ENCODE results near the gene OSTN. TPM values are rescaled to one million over a fixed set of nuclear protein-coding genes. Genes with fewer than 3 reads are reported as not detected.

OSTN gene
- polyA plus RNA-seq, 3 donors = not detected

DNA sequence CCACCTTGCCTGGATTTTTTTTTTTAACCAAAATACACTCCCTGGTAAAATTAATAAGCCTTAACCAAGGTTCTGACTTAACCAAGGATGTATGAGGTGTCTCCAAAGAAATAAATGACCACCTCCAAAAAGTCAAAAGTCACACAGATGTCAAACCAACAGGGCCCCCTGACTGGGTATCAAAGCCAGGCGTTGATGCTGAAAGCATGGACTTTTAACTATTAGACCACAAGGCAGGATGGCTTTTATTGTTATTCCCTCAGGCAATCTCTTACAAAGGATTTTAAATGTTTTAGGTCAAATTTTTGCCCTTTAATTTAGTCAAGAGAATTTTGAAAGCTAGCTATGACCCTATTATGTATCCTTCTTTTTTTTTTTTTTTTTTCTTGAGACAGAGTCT, 60.4 kb downstream of the OSTN start:
- peak overlapping the region in 1 of 3 experiments; percentile 61 for H3K4me3 ChIP-seq (replicated peaks in 1 of 3; ENCODE audit: low read depth in 2 of 3, low read length in 3 of 3)
- no peaks in the 10 kb centered on the region for H4K20me1 ChIP-seq (ENCODE audit: insufficient read depth, low read length)
- no peaks in the 10 kb centered on the region for H3K79me2 ChIP-seq (ENCODE audit: insufficient read depth, low read length)
- peaks cover 28% of the 10 kb centered on the region for H3K4me1 Mint-ChIP-seq
- H3K4me3 Mint-ChIP-seq = peak overlapping the region; percentile 67 to 78
- DNase-seq = no peak
- TF ChIP-seq, protein P1, sequence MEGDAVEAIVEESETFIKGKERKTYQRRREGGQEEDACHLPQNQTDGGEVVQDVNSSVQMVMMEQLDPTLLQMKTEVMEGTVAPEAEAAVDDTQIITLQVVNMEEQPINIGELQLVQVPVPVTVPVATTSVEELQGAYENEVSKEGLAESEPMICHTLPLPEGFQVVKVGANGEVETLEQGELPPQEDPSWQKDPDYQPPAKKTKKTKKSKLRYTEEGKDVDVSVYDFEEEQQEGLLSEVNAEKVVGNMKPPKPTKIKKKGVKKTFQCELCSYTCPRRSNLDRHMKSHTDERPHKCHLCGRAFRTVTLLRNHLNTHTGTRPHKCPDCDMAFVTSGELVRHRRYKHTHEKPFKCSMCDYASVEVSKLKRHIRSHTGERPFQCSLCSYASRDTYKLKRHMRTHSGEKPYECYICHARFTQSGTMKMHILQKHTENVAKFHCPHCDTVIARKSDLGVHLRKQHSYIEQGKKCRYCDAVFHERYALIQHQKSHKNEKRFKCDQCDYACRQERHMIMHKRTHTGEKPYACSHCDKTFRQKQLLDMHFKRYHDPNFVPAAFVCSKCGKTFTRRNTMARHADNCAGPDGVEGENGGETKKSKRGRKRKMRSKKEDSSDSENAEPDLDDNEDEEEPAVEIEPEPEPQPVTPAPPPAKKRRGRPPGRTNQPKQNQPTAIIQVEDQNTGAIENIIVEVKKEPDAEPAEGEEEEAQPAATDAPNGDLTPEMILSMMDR (IDR thresholded peaks at IDR 0.05) = no peak
- H3K27me3 ChIP-seq (ENCODE audit: control insufficient read depth in 2 of 2, insufficient read depth in 2 of 2, low read length in 2 of 2) = no peaks in the 10 kb centered on the region
- intact Hi-C loops (cut with micrococcal nuclease) = no loop called here
- no peaks in the 10 kb centered on the region for H3K36me3 Mint-ChIP-seq
- no peaks in the 10 kb centered on the region for H3K36me3 ChIP-seq (replicated peaks in 1 of 2; ENCODE audit: control insufficient read depth in 1 of 2, insufficient read depth in 2 of 2, low read length in 2 of 2)
- no peak overlapping the region for H3K9ac ChIP-seq (ENCODE audit: insufficient read depth, low read length, poor library complexity, severe bottlenecking)
- 20% methylated on average over 1 of the region's 1 CpG for WGBS (ENCODE audit: insufficient coverage)
- H3K4me2 ChIP-seq (replicated peaks; ENCODE audit: extremely low read depth, low read length, poor library complexity, severe bottlenecking) = peak overlapping the region; percentile 66
- H3K4me1 ChIP-seq (ENCODE audit: control insufficient read depth in 1 of 2, insufficient read depth in 2 of 2, low read length in 2 of 2) = peaks cover 17 to 19% of the 10 kb centered on the region in 2 donors
- H2AFZ ChIP-seq (ENCODE audit: insufficient read depth, low read depth, low read length, poor library complexity, severe bottlenecking) = peak overlapping the region; percentile 58
- no peaks in the 10 kb centered on the region for H3K9me3 ChIP-seq (replicated peaks in 1 of 2; ENCODE audit: control insufficient read depth in 1 of 2, insufficient read depth in 1 of 2, low read length in 2 of 2)
- H3K9me3 Mint-ChIP-seq = peaks cover 0 to 4% (median 0%) of the 10 kb centered on the region in 7 donors
- no peaks in the 10 kb centered on the region for H3K27me3 Mint-ChIP-seq (ENCODE audit: low read depth in 3 of 3)
- H3K27ac ChIP-seq (ENCODE audit: low read depth in 1 of 2, low read length in 2 of 2) = peak overlapping the region in 1 of 2 donors; percentile 77
- H3K27ac Mint-ChIP-seq = peak overlapping the region in 6 of 7 donors; percentile 76 to 88 (median 82)

DNA sequence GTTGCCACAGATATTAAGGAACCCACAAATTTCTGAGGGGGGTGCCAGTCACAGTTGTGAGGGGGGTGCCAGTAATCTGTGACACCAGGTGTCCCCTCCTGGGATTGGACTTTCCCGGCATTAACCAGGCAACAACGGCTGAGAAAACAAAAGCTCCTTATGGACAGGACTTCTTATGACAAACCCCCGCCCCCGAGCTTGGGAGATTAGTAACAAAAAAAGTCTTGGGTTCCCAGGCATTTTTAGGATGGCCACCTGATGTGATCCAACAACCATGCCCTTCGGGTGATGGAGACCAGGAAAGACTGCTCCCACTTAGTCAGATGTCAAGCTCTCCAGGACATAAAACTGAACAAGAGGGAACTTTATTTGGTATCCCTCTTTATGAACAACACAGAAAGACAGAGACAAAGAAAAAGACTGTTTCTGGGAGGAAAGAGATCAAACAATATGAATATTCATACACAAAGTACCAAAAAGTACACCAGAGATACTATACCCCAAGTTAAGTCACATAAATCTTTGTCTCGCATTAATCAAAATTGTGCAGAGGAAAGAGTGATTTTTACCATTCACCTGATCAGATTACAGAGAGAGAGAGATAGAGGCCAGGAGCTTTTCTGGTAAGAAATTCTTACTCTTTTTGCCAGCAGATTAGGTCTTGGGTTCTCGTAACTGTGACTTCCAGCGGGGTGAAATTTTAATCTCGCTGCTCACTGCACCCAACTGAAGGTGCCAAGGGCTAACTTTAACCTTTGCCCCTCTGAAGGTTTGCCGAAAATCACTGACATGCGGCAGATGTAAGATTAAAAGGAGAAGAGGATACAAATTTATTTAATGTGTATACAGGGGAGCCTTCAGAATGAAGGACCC, 61.6 kb downstream of the OSTN start:
- Histone ChIP-seq H2AFZ (ENCODE audit: insufficient read depth, low read depth, low read length, poor library complexity, severe bottlenecking) (no peak overlapping the region), H3K4me1 (ENCODE audit: control insufficient read depth in 1 of 2, insufficient read depth in 2 of 2, low read length in 2 of 2) (peaks cover 17 to 19% of the 10 kb centered on the region in 2 donors), H3K4me3 (replicated peaks in 1 of 3; ENCODE audit: low read depth in 2 of 3, low read length in 3 of 3) (no peak overlapping the region), H3K9ac (ENCODE audit: insufficient read depth, low read length, poor library complexity, severe bottlenecking) (no peak overlapping the region), H4K20me1 (ENCODE audit: insufficient read depth, low read length) (no peaks in the 10 kb centered on the region), H3K4me2 (replicated peaks; ENCODE audit: extremely low read depth, low read length, poor library complexity, severe bottlenecking) (no peak overlapping the region), H3K9me3 (replicated peaks in 1 of 2; ENCODE audit: control insufficient read depth in 1 of 2, insufficient read depth in 1 of 2, low read length in 2 of 2) (no peaks in the 10 kb centered on the region), H3K36me3 (replicated peaks in 1 of 2; ENCODE audit: control insufficient read depth in 1 of 2, insufficient read depth in 2 of 2, low read length in 2 of 2) (no peaks in the 10 kb centered on the region), H3K27ac (ENCODE audit: low read depth in 1 of 2, low read length in 2 of 2) (no peak overlapping the region), H3K79me2 (ENCODE audit: insufficient read depth, low read length) (no peaks in the 10 kb centered on the region), H3K27me3 (ENCODE audit: control insufficient read depth in 2 of 2, insufficient read depth in 2 of 2, low read length in 2 of 2) (no peaks in the 10 kb centered on the region)
- H3K27ac Mint-ChIP-seq = no peak overlapping the region
- no peaks in the 10 kb centered on the region for H3K27me3 Mint-ChIP-seq (ENCODE audit: low read depth in 3 of 3)
- no peaks in the 10 kb centered on the region for H3K36me3 Mint-ChIP-seq
- peaks cover 28% of the 10 kb centered on the region for H3K4me1 Mint-ChIP-seq
- no peak for DNase-seq
- TF ChIP-seq, protein P1 (IDR thresholded peaks at IDR 0.05) = no peak
- intact Hi-C loops (cut with micrococcal nuclease) = no loop called here
- H3K4me3 Mint-ChIP-seq = no peak overlapping the region
- WGBS (ENCODE audit: insufficient coverage) = 93% methylated on average over 6 of the region's 11 CpGs
- peaks cover 0 to 4% (median 0%) of the 10 kb centered on the region in 7 donors for H3K9me3 Mint-ChIP-seq

Data from CD14-positive monocyte (primary cell).